Muscle layer of colon (tissue), 2 donors: ENCODE measurements around the gene TMEM165.
"Not testable (repeated sequence)": the region's sequence is repeated elsewhere in the genome, so short reads cannot be mapped to it uniquely, and the experiment has no call there.

Experiments used
- H3K27ac ChIP-seq: one replicate; pipeline ENCODE4 v1.7.0; 2013; ENCODE audit warnings: low read depth, mild to moderate bottlenecking, low read length, moderate library complexity
- H3K27me3 ChIP-seq, 2 donors: one replicate each; pipeline ENCODE4 v1.7.0; 2013; ENCODE audit warnings: low read length in 2 of 2, mild to moderate bottlenecking in 2 of 2; ENCODE audit not compliant: insufficient read depth in 2 of 2, control insufficient read depth in 1 of 2
- H3K36me3 ChIP-seq: one replicate; pipeline ENCODE4 v1.7.0; 2013; ENCODE audit warnings: mild to moderate bottlenecking, low read length; ENCODE audit not compliant: insufficient read depth
- H3K4me1 ChIP-seq: one replicate; pipeline ENCODE4 v1.7.0; 2013; ENCODE audit warnings: mild to moderate bottlenecking, low read length; ENCODE audit not compliant: insufficient read depth
- H3K4me3 ChIP-seq, 2 donors: one replicate each; pipeline ENCODE4 v1.7.0; 2013; ENCODE audit warnings: low read length in 2 of 2, low read depth in 1 of 2, mild to moderate bottlenecking in 1 of 2, moderate library complexity in 1 of 2
- H3K9ac ChIP-seq: one replicate; pipeline ENCODE4 v1.7.0; 2013; ENCODE audit warnings: low read length
- H3K9me3 ChIP-seq: one replicate; pipeline ENCODE4 v1.7.0; 2013; ENCODE audit warnings: mild to moderate bottlenecking, low read length
- donor health status: abdominal sarcoma.
- donor health status: Adenocarcinoma of cecum.

TMEM165 gene

GRCh38 chr4:55356991-55357461 is 38.7 kb upstream of the TMEM165 start:
- peaks cover 13% of the 10 kb centered on the region for H3K4me1 ChIP-seq
- no peaks in the 10 kb centered on the region for H3K36me3 ChIP-seq
- H3K4me3 ChIP-seq: no peak overlapping the region
- no peak overlapping the region for H3K9ac ChIP-seq
- no peaks in the 10 kb centered on the region for H3K9me3 ChIP-seq
- H3K27ac ChIP-seq: no peak overlapping the region
- H3K27me3 ChIP-seq: no peaks in the 10 kb centered on the region

GRCh38 chr4:55358246-55358645 is 37.5 kb upstream of the TMEM165 start:
- Histone ChIP-seq H3K9ac (no peak overlapping the region), H3K36me3 (no peaks in the 10 kb centered on the region), H3K4me1 (peaks cover 13% of the 10 kb centered on the region), H3K27ac (no peak overlapping the region), H3K27me3 (no peaks in the 10 kb centered on the region), H3K4me3 (no peak overlapping the region), H3K9me3 (no peaks in the 10 kb centered on the region)

- Histone ChIP-seq H3K4me1 (peaks cover 13% of the 10 kb centered on the region), H3K9ac (no peak overlapping the region), H3K4me3 (no peak overlapping the region), H3K27me3 (no peaks in the 10 kb centered on the region), H3K36me3 (no peaks in the 10 kb centered on the region), H3K27ac (no peak overlapping the region), H3K9me3 (no peaks in the 10 kb centered on the region)
Measured at GRCh38 chr4:55358668-55359067, 37.1 kb upstream of the TMEM165 start.

- Histone ChIP-seq H3K27ac (no peak overlapping the region), H3K36me3 (no peaks in the 10 kb centered on the region), H3K4me1 (peaks cover 13% of the 10 kb centered on the region), H3K9me3 (no peaks in the 10 kb centered on the region), H3K27me3 (no peaks in the 10 kb centered on the region), H3K4me3 (no peak overlapping the region), H3K9ac (no peak overlapping the region)
Measured at GRCh38 chr4:55359397-55359916, 36.3 kb upstream of the TMEM165 start.

GRCh38 chr4:55362938-55363337 is 32.8 kb upstream of the TMEM165 start:
- H3K27ac ChIP-seq, H3K9ac ChIP-seq, H3K4me3 ChIP-seq, H3K27me3 ChIP-seq, H3K9me3 ChIP-seq, H3K36me3 ChIP-seq: not testable (repeated sequence)
- H3K4me1 ChIP-seq: peaks cover 13% of the 10 kb centered on the region

GRCh38 chr4:55363691-55364351 is 31.9 kb upstream of the TMEM165 start:
- Histone ChIP-seq H3K4me1 (peaks cover 6% of the 10 kb centered on the region), H3K36me3 (no peaks in the 10 kb centered on the region), H3K9ac (no peak overlapping the region), H3K27ac (no peak overlapping the region), H3K9me3 (no peaks in the 10 kb centered on the region), H3K4me3 (no peak overlapping the region), H3K27me3 (no peaks in the 10 kb centered on the region)

GRCh38 chr4:55364691-55365344 is 30.9 kb upstream of the TMEM165 start:
- H3K27ac ChIP-seq: no peak overlapping the region
- no peaks in the 10 kb centered on the region for H3K9me3 ChIP-seq
- H3K4me1 ChIP-seq: no peaks in the 10 kb centered on the region
- H3K4me3 ChIP-seq: no peak overlapping the region
- H3K9ac ChIP-seq: no peak overlapping the region
- no peaks in the 10 kb centered on the region for H3K36me3 ChIP-seq
- no peaks in the 10 kb centered on the region for H3K27me3 ChIP-seq

- Histone ChIP-seq H3K4me3 (no peak overlapping the region), H3K36me3 (no peaks in the 10 kb centered on the region), H3K27ac (no peak overlapping the region), H3K4me1 (no peaks in the 10 kb centered on the region), H3K9me3 (no peaks in the 10 kb centered on the region), H3K9ac (no peak overlapping the region), H3K27me3 (no peaks in the 10 kb centered on the region)
Measured at GRCh38 chr4:55365345-55365728, 30.4 kb upstream of the TMEM165 start.

- Histone ChIP-seq H3K36me3 (no peaks in the 10 kb centered on the region), H3K9ac (no peak overlapping the region), H3K27ac (no peak overlapping the region), H3K4me1 (no peaks in the 10 kb centered on the region), H3K9me3 (no peaks in the 10 kb centered on the region), H3K4me3 (no peak overlapping the region), H3K27me3 (no peaks in the 10 kb centered on the region)
Measured at GRCh38 chr4:55366621-55367020, 29.1 kb upstream of the TMEM165 start.

GRCh38 chr4:55367084-55367722 is 28.6 kb upstream of the TMEM165 start:
- H3K4me3 ChIP-seq: no peak overlapping the region
- no peaks in the 10 kb centered on the region for H3K27me3 ChIP-seq
- H3K9ac ChIP-seq: no peak overlapping the region
- no peaks in the 10 kb centered on the region for H3K4me1 ChIP-seq
- H3K9me3 ChIP-seq: no peaks in the 10 kb centered on the region
- no peak overlapping the region for H3K27ac ChIP-seq
- no peaks in the 10 kb centered on the region for H3K36me3 ChIP-seq

- Histone ChIP-seq H3K9me3 (no peaks in the 10 kb centered on the region), H3K27ac (no peak overlapping the region), H3K4me3 (no peak overlapping the region), H3K9ac (no peak overlapping the region), H3K27me3 (no peaks in the 10 kb centered on the region), H3K4me1 (no peaks in the 10 kb centered on the region), H3K36me3 (no peaks in the 10 kb centered on the region)
Measured at GRCh38 chr4:55369968-55370367, 25.8 kb upstream of the TMEM165 start.
